ENCODE measurements around the gene CIB2. TPM values are rescaled to one million over a fixed set of nuclear protein-coding genes. Genes with fewer than 3 reads are reported as not detected.

CIB2 gene
- total RNA-seq, 1 experiment from 2014 or later = 15.9 TPM

DNA sequence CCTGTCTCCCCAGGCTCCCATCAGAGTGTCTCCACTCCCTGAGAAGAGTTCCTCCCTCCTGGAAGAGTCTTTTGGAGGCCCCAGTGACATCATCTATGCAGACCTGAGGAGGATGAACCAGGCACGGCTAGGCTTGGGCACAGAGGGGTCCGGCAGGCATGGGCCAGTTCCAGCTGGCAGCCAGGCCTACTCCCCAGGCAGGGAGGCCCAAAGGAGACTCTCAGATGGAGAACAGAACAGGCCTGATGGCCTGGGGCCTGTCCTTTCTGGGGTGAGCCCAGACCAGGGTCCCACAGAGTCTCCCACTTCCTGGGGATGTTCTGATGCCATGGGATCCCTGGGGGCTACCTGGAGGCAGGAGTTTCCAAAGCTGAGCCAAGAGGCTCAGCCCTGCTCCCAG, 30.4 kb downstream of the CIB2 start:
- no peak for DNase-seq (ENCODE audit: low read depth, low spot score)
- in situ Hi-C loops (cut with HindIII; ENCODE audit: low pct_unique_long_range_greater_than_20kb, low sequenced_read_pairs) = no loop called here

DNA sequence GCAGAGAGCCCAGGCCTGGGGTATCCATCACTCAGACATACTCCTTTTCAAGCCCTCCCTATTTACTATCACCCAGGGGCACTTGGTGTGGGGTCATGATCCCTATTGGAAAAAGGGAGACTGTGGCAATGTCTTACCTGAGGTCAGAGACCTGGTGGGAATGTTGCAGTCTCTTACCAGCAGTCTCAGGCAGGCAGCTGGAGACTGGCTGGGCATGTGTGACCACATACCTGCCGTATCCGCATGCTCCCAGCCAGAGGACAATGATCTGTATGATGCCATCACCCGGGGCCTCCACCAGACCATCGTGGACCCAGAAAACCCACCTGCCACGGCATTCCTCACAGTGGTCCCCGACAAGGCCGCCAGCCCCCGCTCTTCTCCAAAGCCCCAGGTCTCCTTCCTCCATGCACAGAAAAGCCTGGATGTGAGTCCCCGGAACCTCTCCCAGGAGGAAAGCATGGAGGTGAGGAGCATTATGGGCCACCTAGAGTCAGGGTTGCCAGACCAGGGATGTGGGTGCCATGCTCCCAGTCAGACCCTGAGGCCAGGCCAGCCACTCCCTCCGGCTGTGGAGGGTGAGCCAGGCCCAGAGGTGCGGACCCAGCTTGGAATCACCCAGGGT, 33.0 kb downstream of the CIB2 start:
- DNase-seq (ENCODE audit: low read depth, low spot score) = no peak
- in situ Hi-C loops (cut with HindIII; ENCODE audit: low pct_unique_long_range_greater_than_20kb, low sequenced_read_pairs) = no loop called here

DNA sequence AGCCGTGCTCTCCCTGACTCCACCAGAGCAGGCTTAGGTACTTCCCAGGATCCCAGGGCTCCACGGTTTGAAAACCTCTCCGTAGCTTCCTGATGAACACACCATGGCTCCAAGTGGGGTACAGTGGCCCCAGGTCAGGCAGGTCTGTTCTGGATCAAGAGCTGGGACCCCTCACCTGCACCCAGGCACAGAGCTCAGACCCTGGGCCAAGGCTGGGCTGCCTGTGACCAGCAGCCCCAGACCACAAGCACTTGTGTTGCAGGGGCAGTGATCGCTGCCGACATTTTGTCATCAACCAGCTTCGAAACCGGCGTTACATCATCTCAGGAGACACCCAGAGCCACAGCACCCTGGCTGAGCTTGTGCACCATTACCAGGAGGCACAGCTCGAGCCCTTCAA, 33.6 kb downstream of the CIB2 start:
- no peak for DNase-seq (ENCODE audit: low read depth, low spot score)
- in situ Hi-C loops (cut with HindIII; ENCODE audit: low pct_unique_long_range_greater_than_20kb, low sequenced_read_pairs) = no loop called here

DNA sequence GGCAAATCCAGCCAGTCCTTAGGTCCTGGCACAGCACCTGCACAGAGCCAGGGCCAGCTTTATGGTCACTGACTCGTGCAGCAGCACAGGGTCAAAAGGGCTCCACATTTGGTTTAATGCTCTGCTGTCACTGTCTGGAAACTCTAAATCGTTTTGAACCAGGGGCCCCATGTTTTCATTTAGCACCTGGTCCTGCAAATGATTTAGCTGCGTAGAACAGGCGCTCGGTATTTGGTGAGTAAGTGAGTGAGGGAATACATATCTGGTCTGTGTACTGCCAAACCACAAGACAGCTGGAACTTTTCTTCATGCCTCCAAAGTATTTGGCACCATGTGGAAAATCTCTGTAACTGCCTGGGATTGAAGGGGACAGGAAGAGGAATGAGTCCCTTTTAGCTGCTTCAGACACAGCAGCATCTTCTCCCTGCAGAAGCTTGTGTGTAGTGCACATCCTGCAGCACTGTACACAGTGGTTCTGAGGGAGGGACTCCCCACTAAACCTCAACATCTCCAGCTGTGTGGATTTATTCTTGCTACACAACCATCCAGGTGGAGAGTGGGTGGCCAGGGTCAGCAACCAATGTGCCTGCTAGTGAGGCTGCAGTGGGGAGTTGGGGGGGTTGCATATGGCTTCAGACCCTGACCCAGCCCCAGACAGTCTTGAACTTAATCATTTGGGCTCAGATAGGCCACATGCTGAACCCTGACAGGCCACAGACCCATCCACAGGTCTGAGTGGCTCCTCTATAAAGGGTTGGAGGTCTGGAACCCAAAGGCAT, 37.8 kb downstream of the CIB2 start:
- in situ Hi-C loops (cut with HindIII; ENCODE audit: low pct_unique_long_range_greater_than_20kb, low sequenced_read_pairs) = no loop called here
- DNase-seq (ENCODE audit: low read depth, low spot score) = no peak

DNA sequence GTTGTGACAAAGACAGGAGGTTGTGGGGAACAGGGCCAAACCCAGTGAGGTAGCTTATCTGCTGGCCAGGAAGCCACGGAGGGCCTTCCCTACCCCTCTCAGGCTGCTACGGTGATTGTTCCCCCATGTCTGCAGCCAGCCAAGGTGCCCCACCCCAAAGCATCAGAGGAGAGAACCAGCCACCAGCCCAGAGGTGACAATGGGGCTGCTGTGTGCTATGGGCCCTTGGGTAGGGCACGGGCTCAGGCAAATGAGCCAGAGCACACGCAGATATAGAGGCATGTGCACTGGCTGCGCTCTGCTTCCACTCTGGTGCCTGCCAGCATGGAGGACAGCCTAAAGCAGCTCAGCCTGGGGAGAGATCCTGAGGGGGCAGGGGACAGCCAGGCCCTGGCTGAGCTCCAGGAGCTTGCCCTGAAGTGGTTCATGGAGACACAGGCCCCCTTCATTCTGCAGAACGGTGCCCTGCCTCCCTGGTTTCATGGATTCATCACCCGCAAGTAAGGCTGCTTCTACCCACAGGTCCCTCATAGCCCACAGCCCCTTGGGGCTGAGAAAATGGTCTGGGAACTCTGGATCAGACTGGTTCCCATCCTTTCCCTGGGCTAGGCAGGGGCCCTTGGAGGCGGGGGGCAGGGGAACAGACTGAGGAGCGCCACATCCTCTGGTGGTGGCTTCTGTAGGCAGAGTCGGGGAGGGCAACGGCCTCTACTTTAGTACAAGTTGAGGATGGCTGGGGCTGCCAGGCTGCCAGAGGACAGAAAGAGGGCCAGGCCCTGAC, 38.8 kb downstream of the CIB2 start, which contains the start of gene SH2D7:
TSS of gene SH2D7 (plus strand) at position 301 of the 781 bp plus-strand sequence. CDS start at position 325, 24 bp downstream.
- DNase-seq (ENCODE audit: low read depth, low spot score) = no peak
- in situ Hi-C loops (cut with HindIII; ENCODE audit: low pct_unique_long_range_greater_than_20kb, low sequenced_read_pairs) = no loop called here

DNA sequence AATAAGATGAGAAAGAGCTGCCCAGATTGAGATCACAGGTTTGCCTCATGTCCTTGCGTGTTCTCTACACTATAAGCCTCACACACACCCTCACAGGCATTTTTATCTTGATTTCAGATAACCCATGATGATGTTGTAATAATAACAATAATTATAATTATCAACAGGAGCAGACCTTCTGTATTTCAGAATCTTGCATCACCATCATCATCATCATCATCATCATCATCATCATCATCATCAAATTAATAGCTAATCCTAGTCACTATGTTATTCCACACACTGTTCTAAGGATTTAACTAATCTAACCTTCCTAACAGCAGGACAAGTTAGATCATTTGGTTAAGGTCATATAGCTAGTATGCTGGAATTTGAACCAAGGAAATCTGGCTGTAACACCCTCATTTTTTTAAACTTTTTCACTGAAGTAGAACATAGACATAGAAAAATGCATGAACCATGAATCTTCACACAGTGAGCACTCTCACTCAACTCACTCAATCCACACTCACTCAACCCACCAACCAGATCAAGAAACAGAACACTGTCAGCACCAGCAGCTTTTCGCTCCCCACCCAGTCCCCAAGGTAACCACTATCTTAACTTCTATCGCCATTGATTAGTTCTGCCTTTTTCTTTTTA, 40.7 kb downstream of the CIB2 start:
- no peak for DNase-seq (ENCODE audit: low read depth, low spot score)
- in situ Hi-C loops (cut with HindIII; ENCODE audit: low pct_unique_long_range_greater_than_20kb, low sequenced_read_pairs) = no loop called here

DNA sequence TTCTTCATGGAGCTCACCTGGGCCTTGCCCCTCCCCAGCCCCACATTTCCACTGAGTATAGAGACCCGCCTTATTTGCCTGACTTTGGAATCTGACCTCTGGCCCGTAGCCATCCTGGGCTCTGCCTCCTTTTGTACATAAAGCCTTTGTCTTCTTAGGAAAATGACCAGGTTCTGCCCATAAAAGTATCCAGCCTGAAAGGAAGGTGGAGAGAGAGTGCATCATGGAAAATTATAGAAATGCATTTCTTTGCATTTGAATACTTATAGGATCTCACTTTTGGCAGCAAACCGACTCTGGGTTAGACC, 42.5 kb downstream of the CIB2 start:
- in situ Hi-C loops (cut with HindIII; ENCODE audit: low pct_unique_long_range_greater_than_20kb, low sequenced_read_pairs) = no loop called here
- no peak for DNase-seq (ENCODE audit: low read depth, low spot score)

DNA sequence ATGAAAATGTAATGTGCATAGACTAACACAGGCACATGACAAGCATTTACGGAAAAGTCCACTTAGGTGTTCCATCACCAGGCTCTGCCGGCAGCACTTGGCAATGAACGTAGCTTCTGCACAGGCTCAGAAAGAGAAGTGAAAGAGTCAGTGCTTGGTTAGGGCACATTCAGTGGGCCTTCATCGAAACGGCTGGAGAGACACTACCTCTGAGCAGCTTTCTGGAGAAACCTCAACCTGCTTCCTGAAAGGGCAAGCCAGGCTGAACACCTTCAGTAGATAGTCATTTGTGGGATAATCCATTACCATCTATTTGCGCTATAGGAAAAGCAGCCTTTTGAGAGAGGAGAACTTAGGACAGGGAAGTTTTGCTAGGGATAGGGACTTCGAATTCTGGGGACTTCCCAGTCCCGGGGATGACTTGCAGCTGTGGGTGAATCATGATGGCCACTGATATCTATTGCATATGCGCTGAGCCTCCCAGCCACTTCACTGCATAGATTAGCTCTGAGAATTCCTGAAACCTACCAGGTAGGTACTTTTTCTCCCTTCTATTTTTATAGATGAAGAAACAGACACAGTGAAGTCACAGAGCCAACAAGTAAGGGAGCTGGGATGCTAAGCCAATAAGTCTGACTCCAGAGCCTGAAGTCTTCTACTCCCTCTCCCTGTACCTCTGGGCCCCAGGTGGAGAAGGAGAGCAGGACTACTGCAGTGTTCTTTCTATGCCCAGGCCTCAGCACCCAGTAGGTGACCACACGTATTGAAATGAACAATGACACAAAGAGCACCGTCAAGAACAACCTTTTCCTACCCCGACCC, 43.1 kb downstream of the CIB2 start:
- in situ Hi-C loops (cut with HindIII; ENCODE audit: low pct_unique_long_range_greater_than_20kb, low sequenced_read_pairs) = no loop called here
- DNase-seq (ENCODE audit: low read depth, low spot score) = no peak

DNA sequence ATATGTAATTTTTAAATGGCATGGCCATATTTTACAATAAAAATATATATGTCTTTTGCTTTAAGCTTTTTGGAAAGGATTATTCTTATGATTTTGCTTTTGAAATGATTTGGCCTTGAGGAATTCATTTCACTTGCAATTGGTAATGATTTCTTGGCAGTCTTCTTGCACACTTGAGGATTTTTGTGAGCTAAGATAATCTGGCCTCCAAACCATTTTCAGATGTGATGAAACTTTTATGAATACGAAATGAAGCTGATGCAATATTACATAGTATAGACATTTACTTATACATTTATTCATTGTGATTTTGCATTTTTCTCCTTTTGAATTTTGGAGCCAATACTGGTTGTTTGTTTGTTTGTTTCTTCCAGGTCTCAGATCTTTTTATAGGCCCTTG, 45.3 kb downstream of the CIB2 start:
- no peak for DNase-seq (ENCODE audit: low read depth, low spot score)
- in situ Hi-C loops (cut with HindIII; ENCODE audit: low pct_unique_long_range_greater_than_20kb, low sequenced_read_pairs) = no loop called here

DNA sequence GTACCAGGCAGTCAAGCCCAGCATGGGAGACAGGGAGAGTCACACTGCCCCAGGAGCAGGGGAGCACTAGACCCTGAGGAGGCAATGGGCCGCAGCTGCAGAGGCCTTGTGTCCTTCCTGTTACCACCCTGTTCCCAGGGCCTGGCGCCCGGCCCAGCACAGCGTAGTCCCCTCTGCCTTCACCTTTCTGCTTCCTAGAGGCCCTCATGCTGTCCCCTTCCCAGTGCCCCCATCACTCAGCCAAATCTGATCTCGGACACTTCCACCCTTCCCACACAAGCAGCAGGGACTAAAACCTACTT, 46.8 kb downstream of the CIB2 start:
- DNase-seq (ENCODE audit: low read depth, low spot score) = no peak
- in situ Hi-C loops (cut with HindIII; ENCODE audit: low pct_unique_long_range_greater_than_20kb, low sequenced_read_pairs) = no loop called here

DNA sequence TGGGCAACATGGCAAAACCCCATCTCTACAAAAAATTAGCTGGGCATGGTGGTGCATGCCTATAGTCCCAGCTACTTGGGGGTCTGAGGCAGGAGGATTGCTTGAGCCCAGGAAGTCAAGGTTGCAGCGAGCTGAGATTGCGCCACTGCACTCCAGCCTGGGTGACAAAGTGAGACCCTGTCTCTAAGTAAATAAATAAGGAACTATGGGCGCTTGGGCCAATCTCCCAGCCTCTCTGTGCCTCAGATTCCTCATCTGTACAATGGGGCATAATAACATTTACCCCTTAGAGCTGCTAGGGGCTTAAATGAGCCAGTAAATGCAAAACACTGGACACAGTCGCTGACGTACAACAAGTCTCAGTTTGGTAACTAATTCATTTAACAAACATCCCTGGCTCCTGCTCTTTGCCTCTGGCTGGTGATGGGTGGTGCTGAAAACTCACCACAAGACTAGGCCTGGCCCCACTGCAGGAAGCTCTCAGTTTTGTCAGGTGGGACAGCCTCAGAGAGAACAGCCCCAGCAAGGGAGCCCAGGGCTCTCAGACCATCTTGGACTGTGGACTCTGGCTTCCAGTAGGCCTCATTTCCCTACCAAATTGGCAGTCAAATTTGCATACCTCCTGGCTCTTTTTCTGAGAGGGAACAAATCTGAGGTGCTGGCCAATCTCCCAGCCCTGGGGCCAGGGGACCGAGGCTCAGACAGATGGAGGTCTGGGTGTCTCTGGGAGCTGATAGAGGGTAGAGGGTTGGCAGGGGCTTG, 47.4 kb downstream of the CIB2 start:
- no peak for DNase-seq (ENCODE audit: low read depth, low spot score)
- in situ Hi-C loops (cut with HindIII; ENCODE audit: low pct_unique_long_range_greater_than_20kb, low sequenced_read_pairs) = no loop called here

DNA sequence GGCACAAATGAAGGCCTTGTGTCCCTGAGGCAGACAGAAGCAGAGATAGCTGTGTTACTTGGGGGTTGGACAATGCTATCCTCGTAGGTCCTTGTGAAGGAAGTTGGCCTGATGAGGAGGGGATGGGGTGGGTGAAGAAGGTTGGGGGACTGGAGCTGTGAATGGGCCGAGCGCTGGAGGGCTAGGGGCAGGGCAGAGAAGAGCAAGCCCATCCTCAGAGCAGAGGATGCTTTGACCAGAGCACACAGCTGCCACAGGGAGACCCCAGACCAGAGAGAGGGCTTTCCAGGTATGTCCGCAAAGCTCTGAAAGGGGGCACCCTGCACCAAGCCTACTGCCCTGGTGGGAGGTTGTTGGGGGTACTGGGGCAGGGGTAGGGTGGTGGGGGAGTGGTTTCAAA, 48.1 kb downstream of the CIB2 start:
- in situ Hi-C loops (cut with HindIII; ENCODE audit: low pct_unique_long_range_greater_than_20kb, low sequenced_read_pairs) = no loop called here
- no peak for DNase-seq (ENCODE audit: low read depth, low spot score)

DNA sequence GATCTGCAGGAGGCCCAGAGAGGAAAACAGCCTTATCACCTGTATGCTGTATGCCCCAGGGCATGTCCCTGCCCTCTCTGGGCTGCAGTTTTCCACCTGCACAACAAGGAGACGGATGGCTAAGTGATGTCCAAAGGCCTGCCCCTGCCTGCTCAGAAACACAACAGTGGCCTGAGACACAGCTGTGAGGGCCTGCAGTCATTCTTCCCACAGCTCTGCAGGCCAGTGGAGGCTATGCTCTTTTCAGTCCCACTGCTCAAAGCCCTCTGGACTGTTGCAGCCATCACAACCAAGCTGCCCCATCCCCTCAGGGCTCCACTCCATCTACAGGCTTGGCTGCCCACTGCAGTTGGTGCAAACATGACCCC, 48.5 kb downstream of the CIB2 start:
- DNase-seq (ENCODE audit: low read depth, low spot score) = no peak
- in situ Hi-C loops (cut with HindIII; ENCODE audit: low pct_unique_long_range_greater_than_20kb, low sequenced_read_pairs) = no loop called here

DNA sequence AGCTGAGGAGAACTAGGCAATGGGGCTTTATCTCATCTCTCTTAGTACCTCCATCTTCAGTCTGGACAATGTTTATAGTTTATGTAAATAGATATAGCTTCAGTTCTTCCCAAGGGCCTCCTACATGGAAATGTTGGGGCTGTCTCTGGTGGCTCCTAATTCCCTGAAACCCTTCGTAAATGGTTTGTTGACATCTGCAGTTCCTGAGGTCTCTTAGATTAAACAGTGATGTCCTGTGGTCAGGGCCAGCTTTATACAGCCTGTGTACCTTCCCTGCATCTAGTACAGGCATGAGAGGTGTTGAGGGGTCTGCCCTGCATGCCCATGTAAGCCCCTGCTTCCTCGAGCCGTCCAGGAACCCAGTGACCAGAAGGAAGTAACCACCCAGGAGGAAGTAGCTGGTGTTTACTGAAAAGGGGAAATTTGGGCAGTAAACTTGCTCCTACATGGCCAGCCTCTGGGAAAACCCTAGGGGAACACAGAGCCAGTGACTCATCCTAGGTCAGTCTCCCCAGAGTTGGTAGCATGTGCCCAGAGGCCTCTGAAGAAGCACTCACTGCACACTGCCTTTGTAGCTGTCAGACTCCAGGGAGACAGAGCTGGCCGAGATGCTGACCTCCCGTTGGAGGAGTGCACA, 49.0 kb downstream of the CIB2 start:
- in situ Hi-C loops (cut with HindIII; ENCODE audit: low pct_unique_long_range_greater_than_20kb, low sequenced_read_pairs) = no loop called here
- DNase-seq (ENCODE audit: low read depth, low spot score) = no peak

DNA sequence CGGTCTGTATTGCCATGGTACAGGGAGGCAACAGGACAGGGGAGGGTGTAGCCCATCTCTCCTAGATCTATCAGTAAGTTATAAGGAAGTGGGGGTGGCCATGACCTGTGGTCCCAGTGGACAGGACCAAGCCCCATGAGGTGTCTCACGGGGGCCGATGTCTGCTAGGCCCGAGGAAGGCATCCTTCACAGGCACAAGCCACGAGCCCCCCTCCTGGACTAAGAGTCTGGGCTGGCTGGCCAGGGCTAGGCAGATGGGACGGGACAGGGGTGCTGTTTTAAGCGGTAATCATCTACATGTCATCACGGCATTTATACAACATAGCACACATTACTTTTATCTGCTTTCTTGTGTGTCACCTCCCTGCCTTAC, 51.2 kb downstream of the CIB2 start:
- in situ Hi-C loops (cut with HindIII; ENCODE audit: low pct_unique_long_range_greater_than_20kb, low sequenced_read_pairs) = no loop called here
- DNase-seq (ENCODE audit: low read depth, low spot score) = no peak

DNA sequence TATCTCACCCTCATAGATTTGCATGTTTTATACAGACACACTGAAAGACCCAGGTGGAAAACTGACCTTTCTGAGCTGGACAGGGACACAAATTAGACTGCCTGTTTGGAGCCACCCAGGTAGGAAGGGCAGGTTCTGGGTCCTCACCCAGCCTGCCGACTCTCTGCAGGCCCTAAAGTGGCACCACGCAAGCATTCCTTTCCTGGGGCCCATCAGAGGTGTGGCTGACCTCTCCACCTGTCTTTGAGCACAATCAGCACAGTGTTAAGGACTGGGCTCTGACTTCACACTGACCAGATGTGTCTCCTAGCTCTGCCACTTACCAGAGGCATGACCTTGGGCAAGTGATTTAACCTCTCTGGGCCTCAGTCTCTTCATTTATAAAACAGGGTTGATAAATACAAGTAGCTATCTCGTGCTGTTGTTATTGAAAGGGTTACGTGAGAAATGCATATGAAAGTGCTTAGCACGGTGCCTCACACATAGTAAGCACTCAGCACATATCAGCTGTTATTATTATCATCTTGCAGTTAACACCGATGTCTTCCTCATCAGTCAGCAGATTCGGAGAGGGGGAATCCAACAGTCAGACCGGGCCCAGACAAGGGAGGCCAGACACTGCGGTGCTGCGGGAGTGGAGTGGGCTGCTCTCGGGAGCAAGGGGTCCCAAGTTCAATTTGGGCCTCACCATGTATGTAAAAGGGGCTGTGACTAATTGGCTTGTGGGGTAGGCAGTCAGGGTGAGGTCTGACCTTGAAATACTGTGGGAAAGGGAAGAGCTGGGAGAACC, 51.8 kb downstream of the CIB2 start:
- no peak for DNase-seq (ENCODE audit: low read depth, low spot score)
- in situ Hi-C loops (cut with HindIII; ENCODE audit: low pct_unique_long_range_greater_than_20kb, low sequenced_read_pairs) = no loop called here

Measured in SK-MEL-5 (cell line).